ENCODE measurements around the gene CYP20A1. TPM values are rescaled to one million over a fixed set of nuclear protein-coding genes. Genes with fewer than 3 reads are reported as not detected.
A peak's percentile ranks its signal among the peaks of the same experiment; 100 is the strongest.
"Not testable (repeated sequence)": the region's sequence is repeated elsewhere in the genome, so short reads cannot be mapped to it uniquely, and the experiment has no call there.

Gene CYP20A1
- total RNA-seq, result 10 to 100 TPM; 22.9 to 27.8 TPM
- 13.0 TPM for polyA plus RNA-seq (2013, experiment 1 of 2)
- 13.1 TPM for polyA plus RNA-seq (2013, experiment 2 of 2)
- long read RNA-seq, experiment 1, partial matches to known transcripts, result 1 of 4 reads
- long read RNA-seq, experiment 1, other reads (novel, unspliced or antisense), result 1 of 4 reads
- long read RNA-seq, experiment 2, transcript CYP20A1-201 (13 exons, 1,949 nt), result major isoform, 9 of 23 reads
- long read RNA-seq, experiment 2, partial matches to known transcripts, result 0 of 23 reads
- long read RNA-seq, experiment 2, other reads (novel, unspliced or antisense), result 5 of 23 reads
- long read RNA-seq, experiment 3, transcript CYP20A1-201 (13 exons, 1,949 nt), result major isoform, 57 of 99 reads
- long read RNA-seq, experiment 3, transcript CYP20A1-207 (11 exons, 1,359 nt), result minor isoform, 11 of 99 reads
- long read RNA-seq, experiment 3, transcript CYP20A1-204 (12 exons, 2,636 nt), result minor isoform, 5 of 99 reads
- long read RNA-seq, experiment 3, partial matches to known transcripts, result 6 of 99 reads
- long read RNA-seq, experiment 3, other reads (novel, unspliced or antisense), result 16 of 99 reads
- long read RNA-seq, experiment 4, transcript CYP20A1-201 (13 exons, 1,949 nt), result major isoform, 14 of 31 reads
- long read RNA-seq, experiment 4, transcript CYP20A1-204 (12 exons, 2,636 nt), result minor isoform, 6 of 31 reads
- long read RNA-seq, experiment 4, transcript CYP20A1-207 (11 exons, 1,359 nt), result minor isoform, 6 of 31 reads
- long read RNA-seq, experiment 4, partial matches to known transcripts, result 0 of 31 reads
- long read RNA-seq, experiment 4, other reads (novel, unspliced or antisense), result 4 of 31 reads

GRCh38 chr2:203238704-203239526 lies at the start of gene CYP20A1:
Gene CYP20A1 (plus strand): TSS chr2:203239018. CDS start chr2:203239063, 45 bp downstream.
- Histone ChIP-seq H3K27ac (ENCODE audit: low read depth, low read length) (peak within 1 kb of the TSS; percentile 92), H3K9ac (ENCODE audit: extremely low read depth, low read length, poor library complexity, severe bottlenecking) (peak within 1 kb of the TSS; percentile 91), H3K4me1 (ENCODE audit: control insufficient read depth, insufficient read depth, low read length) (peaks cover 5% of the 10 kb centered on the region)

GRCh38 chr2:203190547-203190946 lies 48.3 kb upstream of the CYP20A1 start:
- not testable (repeated sequence) for H3K27me3 Mint-ChIP-seq (ENCODE audit: insufficient read depth)
- WGBS, 2 experiments (ENCODE audit: insufficient coverage in 1 of 2, insufficient read length in 1 of 2), result 93% methylated on average over 6 of the region's 17 CpGs; no CpG with 5 or more reads in 1 of the 2 experiments

More at GRCh38 chr2:203238704-203239526, at the start of gene CYP20A1:
- H3K9me3 ChIP-seq (ENCODE audit: control insufficient read depth, low read length), result peaks cover 5% of the 10 kb centered on the region
- Mint-ChIP-seq H3K36me3 (ENCODE audit: low read depth) (peaks cover 25% of the 10 kb centered on the region), H3K4me3 (peak within 1 kb of the TSS; percentile 81), H3K9me3 (no peaks in the 10 kb centered on the region), H3K27ac (peak within 1 kb of the TSS; percentile 96), H3K27me3 (ENCODE audit: insufficient read depth) (no peaks in the 10 kb centered on the region), H3K4me1 (peaks cover 4% of the 10 kb centered on the region)
- peaks cover 18% of the 10 kb centered on the region for H3K36me3 ChIP-seq (ENCODE audit: control insufficient read depth, insufficient read depth, low read length)
- 0% methylated on average over 50 to 80 of the region's 80 CpGs for WGBS, 2 experiments (ENCODE audit: insufficient coverage in 1 of 2, insufficient read length in 1 of 2)
- H3K4me3 ChIP-seq (ENCODE audit: low read length), result peak within 1 kb of the TSS; percentile 95
- peak; percentile 98 for DNase-seq
- H3K27me3 ChIP-seq (ENCODE audit: control insufficient read depth, insufficient read depth, low read length, poor library complexity, severe bottlenecking), result no peaks in the 10 kb centered on the region
- peak; percentile 52 for TF ChIP-seq CTCF (conservative IDR thresholded peaks at IDR 0.05)

GRCh38 chr2:203191026-203191425 lies 47.8 kb upstream of the CYP20A1 start:
- H3K4me1 Mint-ChIP-seq; H3K4me1 ChIP-seq (ENCODE audit: control insufficient read depth, insufficient read depth, low read length); H3K9ac ChIP-seq (ENCODE audit: extremely low read depth, low read length, poor library complexity, severe bottlenecking); H3K27ac ChIP-seq (ENCODE audit: low read depth, low read length); H3K4me3 ChIP-seq (ENCODE audit: low read length); H3K27me3 ChIP-seq (ENCODE audit: control insufficient read depth, insufficient read depth, low read length, poor library complexity, severe bottlenecking); H3K9me3 ChIP-seq (ENCODE audit: control insufficient read depth, low read length); H3K4me3 Mint-ChIP-seq; H3K27me3 Mint-ChIP-seq (ENCODE audit: insufficient read depth); DNase-seq; H3K27ac Mint-ChIP-seq; H3K9me3 Mint-ChIP-seq: not testable (repeated sequence)
- 94% methylated on average over 6 of the region's 6 CpGs; no CpG with 5 or more reads in 1 of the 2 experiments for WGBS, 2 experiments (ENCODE audit: insufficient coverage in 1 of 2, insufficient read length in 1 of 2)
- peaks cover 32% of the 10 kb centered on the region for H3K36me3 Mint-ChIP-seq (ENCODE audit: low read depth)
- H3K36me3 ChIP-seq (ENCODE audit: control insufficient read depth, insufficient read depth, low read length), result peaks cover 40% of the 10 kb centered on the region

More at GRCh38 chr2:203190547-203190946, 48.3 kb upstream of the CYP20A1 start:
- H3K36me3 ChIP-seq (ENCODE audit: control insufficient read depth, insufficient read depth, low read length), result peaks cover 35% of the 10 kb centered on the region
- H3K27ac Mint-ChIP-seq; H3K9me3 Mint-ChIP-seq; H3K4me3 ChIP-seq (ENCODE audit: low read length); H3K27me3 ChIP-seq (ENCODE audit: control insufficient read depth, insufficient read depth, low read length, poor library complexity, severe bottlenecking); DNase-seq; H3K9ac ChIP-seq (ENCODE audit: extremely low read depth, low read length, poor library complexity, severe bottlenecking); H3K4me1 Mint-ChIP-seq; H3K9me3 ChIP-seq (ENCODE audit: control insufficient read depth, low read length); H3K4me3 Mint-ChIP-seq; H3K27ac ChIP-seq (ENCODE audit: low read depth, low read length); H3K4me1 ChIP-seq (ENCODE audit: control insufficient read depth, insufficient read depth, low read length): not testable (repeated sequence)
- H3K36me3 Mint-ChIP-seq (ENCODE audit: low read depth), result peaks cover 37% of the 10 kb centered on the region

Data from endodermal cell (in vitro differentiated cells).